NCI-H69 (cell line): ENCODE results near the gene EPS8.
"Not testable (repeated sequence)": the region's sequence is repeated elsewhere in the genome, so short reads cannot be mapped to it uniquely, and the experiment has no call there.

Experiments used
- DNase-seq: peaks from one replicate; lab custom pipeline; 2025; lab: John Stamatoyannopoulos, UW

EPS8 gene

DNA sequence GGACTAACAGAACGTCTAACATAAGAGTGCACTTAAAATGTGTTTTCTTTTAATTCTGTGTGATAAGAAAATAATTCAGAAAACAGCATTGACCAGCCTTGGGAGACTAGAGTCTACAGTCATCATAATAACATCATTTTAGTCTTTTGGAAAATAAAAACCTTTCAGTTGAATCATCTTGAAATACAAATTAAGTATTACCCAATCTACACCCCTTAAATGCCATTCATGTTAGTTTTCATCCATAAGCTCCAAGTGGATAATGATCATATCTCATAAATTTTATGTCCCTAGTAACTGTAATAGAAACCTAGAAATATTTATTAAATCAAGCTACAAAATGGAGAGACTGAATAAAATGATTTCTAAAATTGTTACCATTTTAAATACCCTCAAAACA, 32.4 kb downstream of the EPS8 start:
- no peak for DNase-seq

DNA sequence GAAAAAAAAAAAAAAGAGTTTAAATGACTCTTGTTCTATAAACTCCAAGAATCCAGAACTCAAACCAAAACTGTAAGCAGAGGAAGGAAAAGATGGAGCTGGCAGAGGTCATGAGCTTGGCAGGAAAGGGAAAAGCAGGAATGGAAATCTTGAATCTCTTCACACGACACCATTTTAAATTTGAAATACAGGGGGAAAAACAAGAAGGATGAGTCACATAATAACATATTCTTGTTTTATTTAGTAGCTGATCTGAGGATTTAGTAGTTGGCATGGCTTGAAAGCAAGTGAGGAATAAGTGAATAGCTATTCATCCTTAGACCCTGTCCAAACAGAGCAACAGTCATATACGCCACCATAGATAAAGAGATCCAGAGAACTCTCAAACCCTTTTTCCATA, 35.0 kb downstream of the EPS8 start:
- DNase-seq: no peak

GRCh38 chr12:15752785-15753184, 36.4 kb downstream of the EPS8 start:
- DNase-seq: no peak

DNA sequence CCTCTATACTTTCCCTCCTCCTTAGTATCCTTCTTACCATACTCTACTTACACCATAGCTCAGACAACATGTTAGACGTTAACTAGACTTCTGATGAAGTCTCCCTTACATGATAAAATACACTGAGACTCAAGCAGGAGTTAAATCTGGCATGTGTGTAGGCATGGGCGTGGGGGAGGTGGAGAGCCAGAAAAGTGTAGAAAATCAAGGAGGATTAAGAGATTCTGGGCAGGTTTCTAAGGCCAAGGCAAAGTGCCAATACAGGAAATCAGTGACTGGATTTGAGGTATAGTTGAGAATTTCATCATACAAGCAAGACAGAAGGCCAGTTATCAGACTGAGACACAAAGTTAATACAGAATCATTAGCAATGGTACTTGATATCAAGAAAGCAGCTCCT, 37.4 kb downstream of the EPS8 start:
- no peak for DNase-seq

GRCh38 chr12:15749937-15750336, 39.3 kb downstream of the EPS8 start:
- no peak for DNase-seq

GRCh38 chr12:15741870-15742269, 47.3 kb downstream of the EPS8 start:
- not testable (repeated sequence) for DNase-seq

GRCh38 chr12:15741082-15741481, 48.1 kb downstream of the EPS8 start:
- DNase-seq: no peak

DNA sequence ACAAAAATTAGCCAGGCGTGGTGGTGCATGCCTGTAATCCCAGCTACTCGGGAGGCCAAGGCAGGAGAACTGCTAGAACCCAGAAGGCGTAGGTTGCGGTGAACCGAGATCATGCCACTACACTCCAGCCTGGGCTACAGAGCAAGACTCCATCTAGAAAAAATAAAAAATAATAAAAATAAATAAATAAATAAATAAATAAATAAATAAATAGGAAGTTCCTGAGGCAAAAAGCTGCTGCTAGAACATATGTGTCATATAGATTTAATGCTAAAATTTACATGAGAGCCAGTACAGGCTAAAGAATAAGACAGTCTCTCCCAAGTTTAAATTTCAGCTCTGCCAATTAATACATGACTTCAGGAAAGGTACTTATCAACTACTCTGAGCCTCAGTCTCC, 48.8 kb downstream of the EPS8 start:
- not testable (repeated sequence) for DNase-seq

DNA sequence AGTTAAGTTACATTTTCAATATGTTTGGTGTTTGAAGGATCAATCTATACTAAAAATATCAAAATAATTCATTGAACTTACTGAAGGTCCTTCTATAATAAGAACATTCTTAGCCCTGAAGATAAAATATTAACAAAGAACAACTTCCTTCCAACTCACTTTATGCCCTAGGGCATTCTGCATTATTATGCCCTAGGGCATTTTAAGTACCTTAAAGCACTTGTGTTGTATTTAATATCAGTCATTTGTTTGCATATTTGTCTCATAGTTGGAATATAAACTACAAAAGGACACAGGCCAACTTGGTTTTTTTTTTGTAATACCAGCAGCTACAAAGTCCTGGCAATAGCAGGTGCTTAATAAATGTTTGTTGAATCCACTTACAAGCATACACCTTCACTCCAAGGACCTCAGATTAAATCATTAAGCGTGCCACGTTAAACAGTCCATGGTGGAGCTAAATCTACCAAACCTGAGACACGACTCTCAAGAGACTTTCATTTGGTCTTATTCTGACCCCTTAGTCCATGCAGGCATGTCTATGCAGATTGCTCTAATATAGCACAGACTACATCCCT, 50.7 kb downstream of the EPS8 start:
- DNase-seq: no peak

DNA sequence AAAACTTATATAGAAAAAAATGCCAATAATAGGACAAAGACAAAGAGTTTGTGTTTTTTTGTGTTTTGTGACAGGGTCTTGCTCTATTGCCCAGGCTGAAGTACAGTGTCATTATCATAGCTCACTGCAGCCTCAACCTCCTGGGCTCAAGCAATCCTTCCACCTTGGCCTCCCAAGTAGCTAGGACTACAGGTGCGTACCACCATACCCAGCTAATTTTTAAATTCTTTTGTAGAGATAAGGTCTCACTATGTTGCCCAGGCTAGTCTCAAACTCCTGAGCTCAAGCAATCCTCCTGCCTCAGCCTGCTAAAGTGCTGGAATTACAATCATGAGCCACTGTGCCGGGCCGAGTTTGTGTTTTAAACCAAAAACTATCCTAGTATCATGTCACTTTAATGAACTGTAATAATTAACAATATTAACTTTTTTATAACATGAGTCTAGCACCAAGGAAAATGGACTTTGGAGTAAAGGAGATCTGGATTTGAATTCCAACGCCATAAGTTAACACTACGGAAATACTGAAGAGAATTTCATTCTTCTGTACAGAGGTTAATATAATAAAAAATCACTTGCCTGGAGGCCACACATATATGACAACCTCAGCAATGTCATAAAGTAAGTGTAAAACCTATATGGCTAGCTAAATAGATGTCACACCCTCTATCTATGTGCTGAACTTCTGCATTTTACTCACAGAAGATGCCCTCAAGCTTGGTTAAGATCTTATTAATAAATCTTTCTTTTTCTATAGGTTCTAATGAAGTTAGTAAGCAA, 53.2 kb downstream of the EPS8 start:
- DNase-seq: no peak

- DNase-seq: no peak
These were observed 56.1 kb downstream of the EPS8 start for GRCh38 chr12:15733136-15733535.

GRCh38 chr12:15732341-15733061, 56.7 kb downstream of the EPS8 start:
- DNase-seq: no peak

GRCh38 chr12:15731940-15732339, 57.2 kb downstream of the EPS8 start:
- no peak for DNase-seq

GRCh38 chr12:15729097-15729496, 60.1 kb downstream of the EPS8 start:
- DNase-seq: no peak

DNA sequence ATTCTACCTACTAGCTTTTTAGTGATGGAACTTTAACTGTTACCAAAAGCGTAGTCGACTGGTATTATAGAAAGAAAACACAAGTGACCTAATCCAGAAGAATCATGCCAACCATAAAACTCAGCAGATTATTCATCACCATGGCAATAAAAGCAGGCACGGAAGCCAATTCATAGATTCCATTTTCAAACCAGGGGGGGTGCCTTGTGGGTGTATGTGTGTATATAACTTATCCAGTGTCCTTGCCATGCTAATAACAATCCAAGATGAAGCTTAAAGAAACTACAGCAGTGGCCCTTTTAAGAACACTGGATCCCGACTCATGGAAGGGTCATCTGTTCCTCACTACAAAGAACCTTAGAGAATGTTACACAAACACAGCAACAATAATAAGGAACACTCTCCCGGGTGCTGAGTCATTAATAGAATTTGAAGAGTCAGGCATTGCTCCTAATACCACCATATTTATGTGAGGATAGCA, 61.0 kb downstream of the EPS8 start:
- DNase-seq: no peak

- no peak for DNase-seq
These were observed 62.4 kb downstream of the EPS8 start for GRCh38 chr12:15726878-15727150.

- DNase-seq: peak; percentile 37
These were observed 62.9 kb downstream of the EPS8 start for GRCh38 chr12:15726027-15726877.

- no peak for DNase-seq
These were observed 66.2 kb downstream of the EPS8 start for GRCh38 chr12:15722951-15723350.

DNA sequence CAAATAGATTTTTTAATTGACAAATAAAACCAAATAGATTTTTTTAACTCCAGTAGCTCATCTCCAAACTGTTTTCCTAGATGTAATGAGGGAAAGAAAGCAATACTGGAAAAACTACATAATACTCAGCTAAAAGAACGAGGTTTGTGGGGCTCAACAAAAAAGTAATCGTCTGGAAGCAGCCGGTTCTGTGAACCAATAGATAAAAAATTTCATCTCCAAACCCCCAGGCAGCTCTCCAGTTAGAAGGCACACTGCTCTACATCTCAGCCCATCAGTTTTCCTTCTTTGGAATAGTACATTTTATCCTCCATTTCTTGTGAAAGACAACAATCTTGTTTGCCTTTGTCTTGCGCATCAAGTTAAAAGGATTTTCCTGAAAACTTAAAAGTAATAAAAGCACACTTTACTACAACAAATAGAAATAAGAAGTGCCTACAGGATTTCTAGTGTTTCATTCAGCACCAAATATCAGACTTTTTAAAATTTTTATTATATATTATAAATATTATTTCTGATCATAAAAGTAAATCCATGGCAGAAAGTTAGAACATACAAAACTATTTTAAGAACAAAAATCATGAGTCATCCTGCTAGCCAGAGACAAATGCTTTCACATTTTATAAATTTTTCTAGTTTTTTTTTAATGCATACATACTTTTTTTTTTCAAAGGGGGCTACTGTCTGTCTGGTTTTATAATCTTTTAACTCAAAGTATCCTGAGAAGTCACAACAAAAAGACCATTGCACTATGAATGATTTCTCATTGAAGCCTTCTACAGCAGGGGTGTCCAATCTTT, 67.7 kb downstream of the EPS8 start:
- no peak for DNase-seq

- peak; percentile 8 for DNase-seq
These were observed 68.9 kb downstream of the EPS8 start for GRCh38 chr12:15720295-15720694.

- DNase-seq: peak; percentile 82
These were observed 70.0 kb downstream of the EPS8 start for GRCh38 chr12:15719230-15719629.
